ENCODE measurements around the gene P2RY8. TPM values are rescaled to one million over a fixed set of nuclear protein-coding genes. Genes with fewer than 3 reads are reported as not detected.

P2RY8 gene
- total and polyA plus RNA-seq, 4 donors, result 0.51 to 8.3 (median 4.4) TPM

- H3K9ac ChIP-seq (ENCODE audit: insufficient read depth in 1 of 2, low read length in 2 of 2), result no peak overlapping the region
- no peak for DNase-seq
- peak overlapping the region in 1 of 2 donors; percentile 24 for H3K27ac ChIP-seq (ENCODE audit: low read depth in 1 of 2, low read length in 1 of 2)
- no peaks in the 10 kb centered on the region for H3K27me3 ChIP-seq (ENCODE audit: control insufficient read depth in 3 of 3, insufficient read depth in 3 of 3, low read length in 2 of 3)
- TF ChIP-seq, protein P1, sequence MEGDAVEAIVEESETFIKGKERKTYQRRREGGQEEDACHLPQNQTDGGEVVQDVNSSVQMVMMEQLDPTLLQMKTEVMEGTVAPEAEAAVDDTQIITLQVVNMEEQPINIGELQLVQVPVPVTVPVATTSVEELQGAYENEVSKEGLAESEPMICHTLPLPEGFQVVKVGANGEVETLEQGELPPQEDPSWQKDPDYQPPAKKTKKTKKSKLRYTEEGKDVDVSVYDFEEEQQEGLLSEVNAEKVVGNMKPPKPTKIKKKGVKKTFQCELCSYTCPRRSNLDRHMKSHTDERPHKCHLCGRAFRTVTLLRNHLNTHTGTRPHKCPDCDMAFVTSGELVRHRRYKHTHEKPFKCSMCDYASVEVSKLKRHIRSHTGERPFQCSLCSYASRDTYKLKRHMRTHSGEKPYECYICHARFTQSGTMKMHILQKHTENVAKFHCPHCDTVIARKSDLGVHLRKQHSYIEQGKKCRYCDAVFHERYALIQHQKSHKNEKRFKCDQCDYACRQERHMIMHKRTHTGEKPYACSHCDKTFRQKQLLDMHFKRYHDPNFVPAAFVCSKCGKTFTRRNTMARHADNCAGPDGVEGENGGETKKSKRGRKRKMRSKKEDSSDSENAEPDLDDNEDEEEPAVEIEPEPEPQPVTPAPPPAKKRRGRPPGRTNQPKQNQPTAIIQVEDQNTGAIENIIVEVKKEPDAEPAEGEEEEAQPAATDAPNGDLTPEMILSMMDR (IDR thresholded peaks at IDR 0.05; ENCODE audit: control extremely low read depth, extremely low read depth), result no peak
- peaks cover 0 to 5% (median 2%) of the 10 kb centered on the region in 4 donors for H3K9me3 ChIP-seq (ENCODE audit: control insufficient read depth in 4 of 4, insufficient read depth in 3 of 4, low read length in 3 of 4)
- no peaks in the 10 kb centered on the region for H3K36me3 ChIP-seq (ENCODE audit: control insufficient read depth in 4 of 4, insufficient read depth in 4 of 4, low read length in 4 of 4)
- H3K4me1 ChIP-seq (ENCODE audit: control insufficient read depth in 5 of 5, insufficient read depth in 5 of 5, low read length in 5 of 5), result no peaks in the 10 kb centered on the region
- 24 to 32% methylated on average over 13 of the region's 13 CpGs for WGBS, 2 donors
- H3K4me3 ChIP-seq, result no peak overlapping the region
- no peak for ATAC-seq (ENCODE audit: insufficient read depth, low FRiP score)
These were observed 15.5 kb downstream of the P2RY8 start for GRCh38 chrX:1521459-1521956.

DNA sequence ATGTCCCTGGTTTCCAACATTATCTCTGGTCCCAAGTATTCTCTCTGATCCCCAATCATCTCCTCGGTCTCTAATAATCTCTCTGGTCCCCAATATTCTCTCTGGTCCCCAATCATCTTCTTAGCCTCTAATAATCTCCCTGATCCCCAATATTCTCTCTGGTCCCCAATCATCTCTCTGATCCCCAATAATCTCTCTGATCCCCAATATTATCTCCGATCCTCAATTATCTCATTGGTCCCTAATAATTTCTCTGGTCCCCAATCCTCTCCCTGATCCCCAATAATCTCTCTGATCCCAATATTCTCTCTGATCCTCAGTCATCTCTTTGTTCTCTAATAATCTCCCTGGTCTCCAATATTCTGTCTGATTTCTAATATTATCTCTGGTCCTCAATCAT, 16.6 kb downstream of the P2RY8 start:
- no peak overlapping the region for H3K4me3 ChIP-seq
- H3K27me3 ChIP-seq (ENCODE audit: control insufficient read depth in 3 of 3, insufficient read depth in 3 of 3, low read length in 2 of 3), result no peaks in the 10 kb centered on the region
- no peak overlapping the region for H3K27ac ChIP-seq (ENCODE audit: low read depth in 1 of 2, low read length in 1 of 2)
- ATAC-seq (ENCODE audit: insufficient read depth, low FRiP score) (no peak), DNase-seq (no peak)
- TF ChIP-seq, protein P1 (IDR thresholded peaks at IDR 0.05; ENCODE audit: control extremely low read depth, extremely low read depth), result no peak
- peaks cover 0 to 5% (median 2%) of the 10 kb centered on the region in 4 donors for H3K9me3 ChIP-seq (ENCODE audit: control insufficient read depth in 4 of 4, insufficient read depth in 3 of 4, low read length in 3 of 4)
- H3K9ac ChIP-seq (ENCODE audit: insufficient read depth in 1 of 2, low read length in 2 of 2), result no peak overlapping the region
- no peaks in the 10 kb centered on the region for H3K4me1 ChIP-seq (ENCODE audit: control insufficient read depth in 5 of 5, insufficient read depth in 5 of 5, low read length in 5 of 5)
- WGBS, 2 donors, result 77 to 91% methylated on average over 2 of the region's 2 CpGs
- H3K36me3 ChIP-seq (ENCODE audit: control insufficient read depth in 4 of 4, insufficient read depth in 4 of 4, low read length in 4 of 4), result no peaks in the 10 kb centered on the region

- no peak overlapping the region for H3K9ac ChIP-seq (ENCODE audit: insufficient read depth in 1 of 2, low read length in 2 of 2)
- DNase-seq (no peak), ATAC-seq (ENCODE audit: insufficient read depth, low FRiP score) (no peak)
- no peak overlapping the region for H3K4me3 ChIP-seq
- TF ChIP-seq, protein P1 (IDR thresholded peaks at IDR 0.05; ENCODE audit: control extremely low read depth, extremely low read depth), result no peak
- H3K4me1 ChIP-seq (ENCODE audit: control insufficient read depth in 5 of 5, insufficient read depth in 5 of 5, low read length in 5 of 5), result no peaks in the 10 kb centered on the region
- no peaks in the 10 kb centered on the region for H3K36me3 ChIP-seq (ENCODE audit: control insufficient read depth in 4 of 4, insufficient read depth in 4 of 4, low read length in 4 of 4)
- H3K27me3 ChIP-seq (ENCODE audit: control insufficient read depth in 3 of 3, insufficient read depth in 3 of 3, low read length in 2 of 3), result no peaks in the 10 kb centered on the region
- 97 to 98% methylated on average over 2 of the region's 2 CpGs for WGBS, 2 donors
- H3K27ac ChIP-seq (ENCODE audit: low read depth in 1 of 2, low read length in 1 of 2), result no peak overlapping the region
- H3K9me3 ChIP-seq (ENCODE audit: control insufficient read depth in 4 of 4, insufficient read depth in 3 of 4, low read length in 3 of 4), result peaks cover 0 to 5% (median 2%) of the 10 kb centered on the region in 4 donors
These were observed 17.9 kb downstream of the P2RY8 start for GRCh38 chrX:1519022-1519497.

DNA sequence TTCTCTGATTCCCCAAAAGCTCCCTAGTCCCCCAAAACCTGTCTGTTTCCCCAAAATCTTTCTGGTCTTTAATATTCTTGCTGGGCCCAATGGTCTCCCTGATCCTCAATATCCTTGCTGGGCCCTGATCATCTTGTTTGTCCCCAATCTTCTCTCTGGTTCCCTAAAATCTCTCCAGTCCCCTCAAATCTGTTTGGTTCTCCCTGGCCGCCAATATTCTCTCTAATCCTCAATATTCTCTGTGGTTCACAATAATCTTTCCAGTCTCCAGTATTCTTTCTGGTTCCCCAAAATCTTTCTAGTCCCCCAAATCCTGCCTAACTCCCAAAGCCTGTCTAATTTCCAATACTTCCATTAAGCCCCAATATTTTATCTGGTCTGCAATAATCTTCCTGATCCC, 18.5 kb downstream of the P2RY8 start:
- no peak overlapping the region for H3K4me3 ChIP-seq
- DNase-seq (no peak), ATAC-seq (ENCODE audit: insufficient read depth, low FRiP score) (no peak)
- 87 to 89% methylated on average over 1 of the region's 1 CpG for WGBS, 2 donors
- H3K27ac ChIP-seq (ENCODE audit: low read depth in 1 of 2, low read length in 1 of 2), result no peak overlapping the region
- no peak overlapping the region for H3K9ac ChIP-seq (ENCODE audit: insufficient read depth in 1 of 2, low read length in 2 of 2)
- TF ChIP-seq, protein P1 (IDR thresholded peaks at IDR 0.05; ENCODE audit: control extremely low read depth, extremely low read depth), result no peak
- H3K36me3 ChIP-seq (ENCODE audit: control insufficient read depth in 4 of 4, insufficient read depth in 4 of 4, low read length in 4 of 4), result no peaks in the 10 kb centered on the region
- H3K27me3 ChIP-seq (ENCODE audit: control insufficient read depth in 3 of 3, insufficient read depth in 3 of 3, low read length in 2 of 3), result no peaks in the 10 kb centered on the region
- no peaks in the 10 kb centered on the region for H3K4me1 ChIP-seq (ENCODE audit: control insufficient read depth in 5 of 5, insufficient read depth in 5 of 5, low read length in 5 of 5)
- peaks cover 0 to 5% (median 2%) of the 10 kb centered on the region in 4 donors for H3K9me3 ChIP-seq (ENCODE audit: control insufficient read depth in 4 of 4, insufficient read depth in 3 of 4, low read length in 3 of 4)
